ENCODE data around the gene TRAPPC2L. TPM values are rescaled to one million over a fixed set of nuclear protein-coding genes. Genes with fewer than 3 reads are reported as not detected.
A peak's percentile ranks its signal among the peaks of the same experiment; 100 is the strongest.

TRAPPC2L gene
- total and polyA plus RNA-seq, 4 donors = 34.2 to 106 (median 48.5) TPM

GRCh38 chr16:88896238-88897070 is 39.5 kb downstream of the TRAPPC2L start:
- Histone ChIP-seq H3K9me3 (ENCODE audit: control insufficient read depth in 4 of 4, insufficient read depth in 3 of 4, low read length in 3 of 4) (no peaks in the 10 kb centered on the region), H3K27ac (ENCODE audit: low read depth in 1 of 2, low read length in 1 of 2) (no peak overlapping the region), H3K9ac (ENCODE audit: insufficient read depth in 1 of 2, low read length in 2 of 2) (no peak overlapping the region), H3K27me3 (ENCODE audit: control insufficient read depth in 3 of 3, insufficient read depth in 3 of 3, low read length in 2 of 3) (no peaks in the 10 kb centered on the region), H3K4me3 (no peak overlapping the region), H3K36me3 (ENCODE audit: control insufficient read depth in 4 of 4, insufficient read depth in 4 of 4, low read length in 4 of 4) (peaks cover 0 to 17% (median 0%) of the 10 kb centered on the region in 4 donors), H3K4me1 (ENCODE audit: control insufficient read depth in 5 of 5, insufficient read depth in 5 of 5, low read length in 5 of 5) (peaks cover 0 to 25% (median 4%) of the 10 kb centered on the region in 5 donors)
- TF ChIP-seq CTCF (IDR thresholded peaks at IDR 0.05; ENCODE audit: control extremely low read depth, extremely low read depth) = no peak
- DNase-seq = no peak
- WGBS, 2 donors = 91 to 95% methylated on average over 57 of the region's 57 CpGs
- ATAC-seq (ENCODE audit: insufficient read depth, low FRiP score) = no peak

- no peak overlapping the region for H3K27ac ChIP-seq (ENCODE audit: low read depth in 1 of 2, low read length in 1 of 2)
- no peak overlapping the region for H3K9ac ChIP-seq (ENCODE audit: insufficient read depth in 1 of 2, low read length in 2 of 2)
- DNase-seq (no peak), ATAC-seq (ENCODE audit: insufficient read depth, low FRiP score) (no peak)
- no peak for TF ChIP-seq CTCF (IDR thresholded peaks at IDR 0.05; ENCODE audit: control extremely low read depth, extremely low read depth)
- no peaks in the 10 kb centered on the region for H3K9me3 ChIP-seq (ENCODE audit: control insufficient read depth in 4 of 4, insufficient read depth in 3 of 4, low read length in 3 of 4)
- peaks cover 0 to 12% (median 0%) of the 10 kb centered on the region in 4 donors for H3K36me3 ChIP-seq (ENCODE audit: control insufficient read depth in 4 of 4, insufficient read depth in 4 of 4, low read length in 4 of 4)
- 91 to 92% methylated on average over 34 of the region's 34 CpGs for WGBS, 2 donors
- H3K27me3 ChIP-seq (ENCODE audit: control insufficient read depth in 3 of 3, insufficient read depth in 3 of 3, low read length in 2 of 3) = no peaks in the 10 kb centered on the region
- H3K4me1 ChIP-seq (ENCODE audit: control insufficient read depth in 5 of 5, insufficient read depth in 5 of 5, low read length in 5 of 5) = peaks cover 0 to 27% (median 4%) of the 10 kb centered on the region in 5 donors
- H3K4me3 ChIP-seq = no peak overlapping the region
Observed at GRCh38 chr16:88897696-88898425, 40.9 kb downstream of the TRAPPC2L start.

GRCh38 chr16:88899901-88900661 is 43.2 kb downstream of the TRAPPC2L start:
- peaks cover 0 to 27% (median 6%) of the 10 kb centered on the region in 5 donors for H3K4me1 ChIP-seq (ENCODE audit: control insufficient read depth in 5 of 5, insufficient read depth in 5 of 5, low read length in 5 of 5)
- H3K9me3 ChIP-seq (ENCODE audit: control insufficient read depth in 4 of 4, insufficient read depth in 3 of 4, low read length in 3 of 4) = no peaks in the 10 kb centered on the region
- H3K36me3 ChIP-seq (ENCODE audit: control insufficient read depth in 4 of 4, insufficient read depth in 4 of 4, low read length in 4 of 4) = peaks cover 0 to 12% (median 0%) of the 10 kb centered on the region in 4 donors
- peak overlapping the region in 1 of 2 donors; percentile 27 for H3K27ac ChIP-seq (ENCODE audit: low read depth in 1 of 2, low read length in 1 of 2)
- 81 to 85% methylated on average over 41 of the region's 41 CpGs for WGBS, 2 donors
- TF ChIP-seq CTCF (IDR thresholded peaks at IDR 0.05; ENCODE audit: control extremely low read depth, extremely low read depth) = no peak
- ATAC-seq (ENCODE audit: insufficient read depth, low FRiP score) (no peak), DNase-seq (peak; percentile 78 to 80 (median 79))
- no peak overlapping the region for H3K9ac ChIP-seq (ENCODE audit: insufficient read depth in 1 of 2, low read length in 2 of 2)
- no peak overlapping the region for H3K4me3 ChIP-seq
- no peaks in the 10 kb centered on the region for H3K27me3 ChIP-seq (ENCODE audit: control insufficient read depth in 3 of 3, insufficient read depth in 3 of 3, low read length in 2 of 3)

All from lung (tissue), 12 donors.